Measurements from ENCODE around the gene SLC18A3. TPM values are rescaled to one million over a fixed set of nuclear protein-coding genes. Genes with fewer than 3 reads are reported as not detected.

Gene SLC18A3
- total RNA-seq, 1 experiment from 2014 or later: not detected

- Mint-ChIP-seq H3K9me3 (ENCODE audit: low read depth, unreplicated experiment) (no peaks in the 10 kb centered on the region), H3K4me3 (ENCODE audit: low read depth, unreplicated experiment) (no peak overlapping the region), H3K27me3 (ENCODE audit: unreplicated experiment) (peaks cover 34% of the 10 kb centered on the region), H3K4me1 (ENCODE audit: low read depth, unreplicated experiment) (no peaks in the 10 kb centered on the region), H3K27ac (ENCODE audit: unreplicated experiment) (no peak overlapping the region), H3K36me3 (ENCODE audit: insufficient read depth, unreplicated experiment) (no peaks in the 10 kb centered on the region)
- no peak for TF ChIP-seq CTCF (IDR thresholded peaks at IDR 0.05; ENCODE audit: unreplicated experiment)
- no TSS peak for BruUV-seq (replicated peaks)
- intact Hi-C loops (cut with micrococcal nuclease; ENCODE audit: unreplicated experiment): no loop called here
- DNase-seq: no peak
- CTCF ChIA-PET: no interaction called here
These were observed 16.9 kb downstream of the SLC18A3 start for GRCh38 chr10:49627038-49627437.

GRCh38 chr10:49627644-49628247 is 17.6 kb downstream of the SLC18A3 start:
- Mint-ChIP-seq H3K9me3 (ENCODE audit: low read depth, unreplicated experiment) (no peaks in the 10 kb centered on the region), H3K36me3 (ENCODE audit: insufficient read depth, unreplicated experiment) (no peaks in the 10 kb centered on the region), H3K4me3 (ENCODE audit: low read depth, unreplicated experiment) (no peak overlapping the region), H3K4me1 (ENCODE audit: low read depth, unreplicated experiment) (no peaks in the 10 kb centered on the region), H3K27ac (ENCODE audit: unreplicated experiment) (no peak overlapping the region), H3K27me3 (ENCODE audit: unreplicated experiment) (peaks cover 27% of the 10 kb centered on the region)
- CTCF ChIA-PET: no interaction called here
- intact Hi-C loops (cut with micrococcal nuclease; ENCODE audit: unreplicated experiment): no loop called here
- DNase-seq: no peak
- no peak for TF ChIP-seq CTCF (IDR thresholded peaks at IDR 0.05; ENCODE audit: unreplicated experiment)
- BruUV-seq (replicated peaks): no TSS peak

- Mint-ChIP-seq H3K27me3 (ENCODE audit: unreplicated experiment) (peaks cover 19% of the 10 kb centered on the region), H3K27ac (ENCODE audit: unreplicated experiment) (no peak overlapping the region), H3K36me3 (ENCODE audit: insufficient read depth, unreplicated experiment) (no peaks in the 10 kb centered on the region), H3K9me3 (ENCODE audit: low read depth, unreplicated experiment) (no peaks in the 10 kb centered on the region), H3K4me1 (ENCODE audit: low read depth, unreplicated experiment) (no peaks in the 10 kb centered on the region), H3K4me3 (ENCODE audit: low read depth, unreplicated experiment) (no peak overlapping the region)
- no TSS peak for BruUV-seq (replicated peaks)
- intact Hi-C loops (cut with micrococcal nuclease; ENCODE audit: unreplicated experiment): no loop called here
- CTCF ChIA-PET: no interaction called here
- TF ChIP-seq CTCF (IDR thresholded peaks at IDR 0.05; ENCODE audit: unreplicated experiment): no peak
- DNase-seq: no peak
These were observed 18.5 kb downstream of the SLC18A3 start for GRCh38 chr10:49628599-49628998.

GRCh38 chr10:49629431-49629881 is 19.3 kb downstream of the SLC18A3 start:
- no peaks in the 10 kb centered on the region for H3K9me3 Mint-ChIP-seq (ENCODE audit: low read depth, unreplicated experiment)
- no peaks in the 10 kb centered on the region for H3K4me1 Mint-ChIP-seq (ENCODE audit: low read depth, unreplicated experiment)
- no peak for TF ChIP-seq CTCF (IDR thresholded peaks at IDR 0.05; ENCODE audit: unreplicated experiment)
- H3K27me3 Mint-ChIP-seq (ENCODE audit: unreplicated experiment): peaks cover 16% of the 10 kb centered on the region
- H3K36me3 Mint-ChIP-seq (ENCODE audit: insufficient read depth, unreplicated experiment): no peaks in the 10 kb centered on the region
- CTCF ChIA-PET: no interaction called here
- no peak overlapping the region for H3K4me3 Mint-ChIP-seq (ENCODE audit: low read depth, unreplicated experiment)
- intact Hi-C loops (cut with micrococcal nuclease; ENCODE audit: unreplicated experiment): no loop called here
- H3K27ac Mint-ChIP-seq (ENCODE audit: unreplicated experiment): no peak overlapping the region
- BruUV-seq (replicated peaks): no TSS peak
- DNase-seq: no peak

Measured in Calu3 (cell line).